ENCODE data around the gene SERPINA7. TPM values are rescaled to one million over a fixed set of nuclear protein-coding genes. Genes with fewer than 3 reads are reported as not detected.

Gene SERPINA7
- total and polyA plus RNA-seq, 2 of the 13 experiments (the other 11 are each of a cell fraction or from before 2014, with no cell fraction given), result 315 to 456 TPM

GRCh38 chrX:106050054-106050453 lies 11.5 kb upstream of the SERPINA7 start:
- Histone ChIP-seq H2AFZ (ENCODE audit: low read length) (no peak overlapping the region), H3K4me3 (replicated peaks in 1 of 3; ENCODE audit: insufficient read depth in 1 of 3, low read depth in 2 of 3, low read length in 3 of 3) (no peak overlapping the region), H3K27ac (ENCODE audit: extremely low read length, insufficient read depth, low read length) (no peak overlapping the region), H3K9ac (ENCODE audit: insufficient read depth, low read depth, low read length) (no peak overlapping the region), H3K4me1 (ENCODE audit: insufficient read depth, low read length) (no peaks in the 10 kb centered on the region), H3K27me3 (ENCODE audit: control insufficient read depth in 1 of 2, insufficient read depth in 2 of 2, low read length in 2 of 2) (no peaks in the 10 kb centered on the region), H3K4me2 (ENCODE audit: low read depth, low read length) (no peak overlapping the region), H3K79me2 (ENCODE audit: insufficient read depth, low read length) (no peaks in the 10 kb centered on the region), H3K9me3 (ENCODE audit: low read length) (no peaks in the 10 kb centered on the region), H4K20me1 (ENCODE audit: insufficient read depth, low read length) (no peaks in the 10 kb centered on the region), H3K36me3 (replicated peaks in 1 of 2; ENCODE audit: control insufficient read depth in 1 of 2, insufficient read depth in 2 of 2, low read length in 2 of 2) (no peaks in the 10 kb centered on the region)
- intact Hi-C loops (cut with micrococcal nuclease; ENCODE audit: unreplicated experiment), result no loop called here
- in situ Hi-C loops (cut with HindIII; ENCODE audit: extremely low pct_ligation_motif_present, low pct_unique_long_range_greater_than_20kb), result no loop called here
- BruUV-seq (replicated peaks), result no TSS peak
- ChIA-PET POLR2A (no interaction called here), CTCF (ENCODE audit: low intra/inter-chr PET ratio, low total read pairs) (no interaction called here)
- DNase-seq (ENCODE audit: low spot score), result no peak
- ATAC-seq, result no peak
- no peak for FAIRE-seq
- 76% methylated on average over 1 of the region's 1 CpG for WGBS (ENCODE audit: low lambda C conversion rate)
- no peak for TF ChIP-seq ZNF510 (CRISPR knock-in tag; IDR thresholded peaks at IDR 0.05; ENCODE audit: low read depth)
- no peak for TF ChIP-seq ZEB1 (IDR thresholded peaks at IDR 0.05; ENCODE audit: insufficient replicate concordance, low read depth)
- peak; percentile 77 for TF ChIP-seq MAFF (IDR thresholded peaks at IDR 0.05; ENCODE audit: low read depth, low read length)
- peak; percentile 32 to 84; a peak in 3 of 4 replicates for TF ChIP-seq MAFK (conservative IDR thresholded peaks at IDR 0.05 in 1 of 2, IDR thresholded peaks at IDR 0.05 in 1 of 2; ENCODE audit: low read length in 2 of 2)
- no peak for TF ChIP-seq ZNF552 (CRISPR knock-in tag; IDR thresholded peaks at IDR 0.05; ENCODE audit: borderline replicate concordance)

GRCh38 chrX:106042296-106042695 lies 3.8 kb upstream of the SERPINA7 start:
- Histone ChIP-seq H3K4me1 (ENCODE audit: insufficient read depth, low read length) (peaks cover 23% of the 10 kb centered on the region), H3K27ac (ENCODE audit: extremely low read length, insufficient read depth, low read length) (no peak overlapping the region), H2AFZ (ENCODE audit: low read length) (no peak overlapping the region), H3K79me2 (ENCODE audit: insufficient read depth, low read length) (peaks cover 12% of the 10 kb centered on the region), H4K20me1 (ENCODE audit: insufficient read depth, low read length) (no peaks in the 10 kb centered on the region), H3K9ac (ENCODE audit: insufficient read depth, low read depth, low read length) (no peak overlapping the region), H3K4me3 (replicated peaks in 1 of 3; ENCODE audit: insufficient read depth in 1 of 3, low read depth in 2 of 3, low read length in 3 of 3) (no peak overlapping the region), H3K9me3 (ENCODE audit: low read length) (no peaks in the 10 kb centered on the region), H3K27me3 (ENCODE audit: control insufficient read depth in 1 of 2, insufficient read depth in 2 of 2, low read length in 2 of 2) (no peaks in the 10 kb centered on the region), H3K36me3 (replicated peaks in 1 of 2; ENCODE audit: control insufficient read depth in 1 of 2, insufficient read depth in 2 of 2, low read length in 2 of 2) (no peaks in the 10 kb centered on the region), H3K4me2 (ENCODE audit: low read depth, low read length) (no peak overlapping the region)
- no peak for FAIRE-seq
- 100% methylated on average over 2 of the region's 2 CpGs for WGBS (ENCODE audit: low lambda C conversion rate)
- POLR2A ChIA-PET, result no interaction called here
- intact Hi-C loops (cut with micrococcal nuclease; ENCODE audit: unreplicated experiment) (no loop called here), in situ Hi-C loops (cut with HindIII; ENCODE audit: extremely low pct_ligation_motif_present, low pct_unique_long_range_greater_than_20kb) (no loop called here)
- ATAC-seq, result no peak
- CTCF ChIA-PET (ENCODE audit: low intra/inter-chr PET ratio, low total read pairs), result no interaction called here
- no TSS peak for BruUV-seq (replicated peaks)
- no peak for DNase-seq (ENCODE audit: low spot score)
- TF ChIP-seq MAZ (IDR thresholded peaks at IDR 0.05; ENCODE audit: borderline replicate concordance, low read depth, low read length) (no peak), MAZ (CRISPR knock-in tag; IDR thresholded peaks at IDR 0.05; ENCODE audit: low read depth) (no peak), HDAC1 (CRISPR knock-in tag; IDR thresholded peaks at IDR 0.05) (no peak), ZKSCAN1 (IDR thresholded peaks at IDR 0.05; ENCODE audit: low read length) (no peak), HNF1A (IDR thresholded peaks at IDR 0.05; ENCODE audit: low read depth) (no peak), HNF1A (CRISPR knock-in tag; IDR thresholded peaks at IDR 0.05; ENCODE audit: borderline replicate concordance) (no peak), ARID5B (CRISPR knock-in tag; IDR thresholded peaks at IDR 0.05) (no peak)

Measured in HepG2 (cell line).